CD14-positive monocyte (primary cell): ENCODE data around the gene SLC35E3. TPM values are rescaled to one million over a fixed set of nuclear protein-coding genes. Genes with fewer than 3 reads are reported as not detected.
"Not testable (repeated sequence)": the region's sequence is repeated elsewhere in the genome, so short reads cannot be mapped to it uniquely, and the experiment has no call there.

Experiments used
- DNase-seq, 3 donors: peaks; one replicate each; pipeline ENCODE4 v3.0.0-alpha.2; 2011 to 2022
- H2AFZ ChIP-seq: 2 replicates; pipeline ENCODE4 v1.6.0; 2012; ENCODE audit warnings: mild to moderate bottlenecking, low read depth, low read length, inconsistent platforms; ENCODE audit not compliant: insufficient read depth, poor library complexity, severe bottlenecking
- H3K27ac ChIP-seq, 2 donors: 1 replicate in 1 of 2; 2 replicates in 1 of 2; pipeline ENCODE4 v1.5.1; 2012 to 2013; ENCODE audit warnings: low read length in 2 of 2, control low read depth in 1 of 2, inconsistent platforms in 1 of 2, low read depth in 1 of 2, mild to moderate bottlenecking in 1 of 2
- H3K27me3 ChIP-seq, 2 donors: one replicate each; pipeline versions ENCODE4 v1.6.0 to v1.6.1; 2011 to 2013; ENCODE audit warnings: low read length in 2 of 2; ENCODE audit not compliant: control insufficient read depth in 2 of 2, insufficient read depth in 2 of 2
- H3K36me3 ChIP-seq, 2 donors: replicated peaks in 1 of 2; 1 replicate in 1 of 2; 2 replicates in 1 of 2; pipeline versions ENCODE4 v1.5.1 to v1.6.1; 2012 to 2013; ENCODE audit warnings: low read length in 2 of 2, control low read depth in 1 of 2, inconsistent platforms in 1 of 2, mild to moderate bottlenecking in 1 of 2; ENCODE audit not compliant: insufficient read depth in 2 of 2, control insufficient read depth in 1 of 2
- H3K4me1 ChIP-seq, 2 donors: 1 replicate in 1 of 2; 2 replicates in 1 of 2; pipeline versions ENCODE4 v1.5.1 to v1.6.1; 2012 to 2013; ENCODE audit warnings: low read length in 2 of 2, control low read depth in 1 of 2, inconsistent platforms in 1 of 2, mild to moderate bottlenecking in 1 of 2, moderate library complexity in 1 of 2; ENCODE audit not compliant: insufficient read depth in 2 of 2, control insufficient read depth in 1 of 2
- H3K4me2 ChIP-seq: replicated peaks from 2 replicates; pipeline ENCODE3; 2012; ENCODE audit warnings: low read length, moderate library complexity, mild to moderate bottlenecking; ENCODE audit not compliant: poor library complexity, severe bottlenecking; ENCODE audit errors: extremely low read depth
- H3K4me3 ChIP-seq, 3 experiments: fragments of 200-600 bp in 1 of 3; sonication (generic) in 1 of 3; replicated peaks in 1 of 3; 1 replicate in 2 of 3; 2 replicates in 1 of 3; pipeline ENCODE4 v1.5.1; 2011 to 2013; ENCODE audit warnings: low read length in 3 of 3, mild to moderate bottlenecking in 3 of 3, control low read depth in 2 of 3, low read depth in 2 of 3, inconsistent platforms in 1 of 3, moderate library complexity in 1 of 3
- H3K79me2 ChIP-seq: 2 replicates; pipeline ENCODE4 v1.6.0; 2012; ENCODE audit warnings: mild to moderate bottlenecking, control low read depth, inconsistent platforms, low read length, moderate library complexity; ENCODE audit not compliant: insufficient read depth
- H3K9ac ChIP-seq: 2 replicates; pipeline ENCODE4 v1.6.0; 2017; ENCODE audit warnings: low read length, mild to moderate bottlenecking; ENCODE audit not compliant: insufficient read depth, poor library complexity, severe bottlenecking
- H3K9me3 ChIP-seq, 2 donors: replicated peaks in 1 of 2; 1 replicate in 1 of 2; 2 replicates in 1 of 2; pipeline versions ENCODE4 v1.5.1 to v1.6.1; 2012 to 2013; ENCODE audit warnings: low read length in 2 of 2, control low read depth in 1 of 2; ENCODE audit not compliant: control insufficient read depth in 1 of 2, insufficient read depth in 1 of 2
- H4K20me1 ChIP-seq: 2 replicates; pipeline ENCODE4 v1.6.0; 2012; ENCODE audit warnings: mild to moderate bottlenecking, low read length, control low read depth, moderate library complexity; ENCODE audit not compliant: insufficient read depth
- H3K27ac Mint-ChIP-seq, 7 donors: one replicate each; pipeline ENCODE4 v1.8.0; 2020; ENCODE audit warnings: mild to moderate bottlenecking in 7 of 7, mixed read lengths in 7 of 7, moderate library complexity in 6 of 7, inconsistent platforms in 2 of 7
- H3K27me3 Mint-ChIP-seq, 3 donors: one replicate each; pipeline ENCODE4 v1.8.0; 2021 to 2022; ENCODE audit warnings: low read depth in 3 of 3, mild to moderate bottlenecking in 3 of 3, mixed read lengths in 3 of 3, moderate library complexity in 3 of 3, inconsistent platforms in 1 of 3
- H3K36me3 Mint-ChIP-seq, 2 donors: one replicate each; pipeline ENCODE4 v1.8.0; 2020; ENCODE audit warnings: mixed read lengths in 2 of 2, inconsistent platforms in 1 of 2, mild to moderate bottlenecking in 1 of 2
- H3K4me1 Mint-ChIP-seq: one replicate; pipeline ENCODE4 v1.8.0; 2020; ENCODE audit warnings: mild to moderate bottlenecking, mixed read lengths
- H3K4me3 Mint-ChIP-seq, 2 donors: one replicate each; pipeline ENCODE4 v1.8.0; 2020; ENCODE audit warnings: mild to moderate bottlenecking in 2 of 2, mixed read lengths in 2 of 2, moderate library complexity in 1 of 2
- H3K9me3 Mint-ChIP-seq, 7 donors: one replicate each; pipeline ENCODE4 v1.8.0; 2020 to 2022; ENCODE audit warnings: mixed read lengths in 7 of 7, mild to moderate bottlenecking in 6 of 7, moderate library complexity in 6 of 7, inconsistent platforms in 2 of 7
- WGBS: methylation state at CpG from one replicate; pipeline ENCODE4 v1.1.5; 2013; ENCODE audit warnings: missing lambda C conversion rate; ENCODE audit not compliant: insufficient coverage; 5-methylcytosine and 5-hydroxymethylcytosine counted together
- intact Hi-C, 2 donors: fragments of 100-400 bp; cut with micrococcal nuclease; formaldehyde crosslinking; loops; one replicate each; pipeline versions ENCODE4 v1.15.0 to v1.15.1; 2023
- polyA plus RNA-seq, 3 donors: library from polyadenylated mRNA; depleted of rRNA in 1 of 3; unstranded in 2 of 3; stranded (reverse) in 1 of 3; fragments of 300-500 nt in 2 of 3; fragments of >200 nt in 1 of 3; fragmentation: Illumina TruSeq in 2 of 3; gene quantifications; 1 replicate in 2 of 3; 2 replicates in 1 of 3; pipeline ENCODE4 v1.2.3, GENCODE V29; 2012 to 2021
- TF ChIP-seq, protein P1 (sequence below): fragments of 200-600 bp; IDR thresholded peaks from one replicate; pipeline ENCODE4 v1.8.0; 2022; ENCODE audit warnings: antibody characterized with exemption, mild to moderate bottlenecking

The SLC35E3 gene
- polyA plus RNA-seq, 3 donors = 4.3 to 12.4 (median 10.9) TPM

DNA sequence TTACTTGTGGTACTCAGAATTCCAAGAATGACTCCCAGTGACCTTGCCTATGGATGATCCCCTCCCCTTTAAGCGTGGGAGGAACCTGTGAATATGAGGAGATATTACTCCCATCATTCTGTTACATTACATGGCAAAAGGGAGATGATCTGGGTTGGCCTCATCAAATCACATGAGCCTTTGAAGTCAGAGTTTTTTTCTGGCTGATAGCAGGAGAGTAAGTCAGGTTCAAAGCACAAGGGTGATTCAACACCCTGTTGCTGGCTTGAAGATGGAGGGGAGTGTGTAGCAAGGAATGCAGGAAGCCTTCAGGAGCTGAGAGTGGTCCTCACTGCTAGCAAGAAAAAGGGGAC is 52.9 kb downstream of the SLC35E3 start:
- peaks cover 0 to 2% (median 0%) of the 10 kb centered on the region in 3 donors for H3K27me3 Mint-ChIP-seq
- H3K27ac ChIP-seq = no peak overlapping the region
- H3K4me1 Mint-ChIP-seq = no peaks in the 10 kb centered on the region
- H3K36me3 Mint-ChIP-seq = no peaks in the 10 kb centered on the region
- TF ChIP-seq, protein P1, sequence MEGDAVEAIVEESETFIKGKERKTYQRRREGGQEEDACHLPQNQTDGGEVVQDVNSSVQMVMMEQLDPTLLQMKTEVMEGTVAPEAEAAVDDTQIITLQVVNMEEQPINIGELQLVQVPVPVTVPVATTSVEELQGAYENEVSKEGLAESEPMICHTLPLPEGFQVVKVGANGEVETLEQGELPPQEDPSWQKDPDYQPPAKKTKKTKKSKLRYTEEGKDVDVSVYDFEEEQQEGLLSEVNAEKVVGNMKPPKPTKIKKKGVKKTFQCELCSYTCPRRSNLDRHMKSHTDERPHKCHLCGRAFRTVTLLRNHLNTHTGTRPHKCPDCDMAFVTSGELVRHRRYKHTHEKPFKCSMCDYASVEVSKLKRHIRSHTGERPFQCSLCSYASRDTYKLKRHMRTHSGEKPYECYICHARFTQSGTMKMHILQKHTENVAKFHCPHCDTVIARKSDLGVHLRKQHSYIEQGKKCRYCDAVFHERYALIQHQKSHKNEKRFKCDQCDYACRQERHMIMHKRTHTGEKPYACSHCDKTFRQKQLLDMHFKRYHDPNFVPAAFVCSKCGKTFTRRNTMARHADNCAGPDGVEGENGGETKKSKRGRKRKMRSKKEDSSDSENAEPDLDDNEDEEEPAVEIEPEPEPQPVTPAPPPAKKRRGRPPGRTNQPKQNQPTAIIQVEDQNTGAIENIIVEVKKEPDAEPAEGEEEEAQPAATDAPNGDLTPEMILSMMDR = no peak
- H3K4me1 ChIP-seq = no peaks in the 10 kb centered on the region
- no peak overlapping the region for H3K9ac ChIP-seq
- peaks cover 0 to 3% (median 0%) of the 10 kb centered on the region in 7 donors for H3K9me3 Mint-ChIP-seq
- intact Hi-C loops = no loop called here
- no peak overlapping the region for H3K27ac Mint-ChIP-seq
- no peaks in the 10 kb centered on the region for H3K79me2 ChIP-seq
- no peak overlapping the region for H3K4me3 ChIP-seq
- H4K20me1 ChIP-seq = no peaks in the 10 kb centered on the region
- H3K27me3 ChIP-seq = no peaks in the 10 kb centered on the region
- H2AFZ ChIP-seq = no peak overlapping the region
- no CpG with 5 or more reads among the region's 1 CpG for WGBS
- H3K36me3 ChIP-seq = no peaks in the 10 kb centered on the region
- H3K9me3 ChIP-seq = no peaks in the 10 kb centered on the region
- H3K4me3 Mint-ChIP-seq = no peak overlapping the region
- no peak overlapping the region for H3K4me2 ChIP-seq
- DNase-seq = no peak

DNA sequence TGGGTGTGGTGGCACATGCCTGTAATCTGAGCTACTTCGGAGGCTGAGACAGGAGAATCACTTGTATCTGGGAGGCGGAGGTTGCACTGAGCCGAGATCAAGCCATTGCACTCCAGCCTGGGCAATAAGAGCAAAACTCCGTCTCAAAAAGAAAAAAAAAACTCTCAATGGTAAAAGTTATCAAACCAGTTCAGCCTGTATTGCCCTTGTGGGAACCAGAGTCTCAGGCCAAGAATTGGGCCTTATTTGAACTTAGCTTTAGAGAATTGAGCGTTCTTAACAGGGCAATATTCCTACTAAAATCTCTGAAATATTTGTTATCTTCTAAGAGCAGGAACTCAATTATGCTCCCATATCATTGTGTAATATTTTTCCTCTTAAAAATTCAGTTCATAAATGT is 54.3 kb downstream of the SLC35E3 start:
- Histone ChIP-seq H3K27ac (no peak overlapping the region), H3K27me3 (no peaks in the 10 kb centered on the region), H3K4me1 (no peaks in the 10 kb centered on the region), H3K79me2 (no peaks in the 10 kb centered on the region), H3K4me2 (no peak overlapping the region), H3K4me3 (no peak overlapping the region), H3K9ac (no peak overlapping the region), H2AFZ (no peak overlapping the region), H3K36me3 (no peaks in the 10 kb centered on the region), H4K20me1 (no peaks in the 10 kb centered on the region), H3K9me3 (no peaks in the 10 kb centered on the region)
- Mint-ChIP-seq H3K36me3 (no peaks in the 10 kb centered on the region), H3K27me3 (peaks cover 0 to 2% (median 0%) of the 10 kb centered on the region in 3 donors), H3K27ac (no peak overlapping the region), H3K4me1 (no peaks in the 10 kb centered on the region), H3K9me3 (peaks cover 0 to 6% (median 0%) of the 10 kb centered on the region in 7 donors), H3K4me3 (no peak overlapping the region)
- WGBS = 92% methylated on average over 2 of the region's 5 CpGs
- TF ChIP-seq, protein P1 = no peak
- no peak for DNase-seq
- intact Hi-C loops = no loop called here

DNA sequence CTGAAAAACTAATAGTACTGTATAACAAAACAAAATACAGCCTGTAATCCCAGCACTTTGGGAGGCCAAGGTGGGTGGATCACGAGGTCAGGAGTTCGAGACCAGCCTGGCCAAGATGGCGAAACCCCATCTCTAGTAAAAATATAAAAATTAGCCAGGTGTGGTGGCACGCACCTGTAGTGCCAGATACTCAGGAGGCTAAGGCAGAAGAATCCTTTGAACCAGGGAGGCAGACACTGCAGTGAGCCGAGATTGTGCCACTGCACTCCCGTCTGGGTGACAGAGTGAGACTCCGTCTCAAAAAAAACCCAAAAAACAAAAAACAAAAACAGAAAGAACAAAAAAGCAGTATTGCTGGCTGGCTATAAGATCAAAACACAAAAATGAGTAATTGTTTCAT is 55.1 kb downstream of the SLC35E3 start:
- H2AFZ ChIP-seq, intact Hi-C loops: not testable (repeated sequence)

DNA sequence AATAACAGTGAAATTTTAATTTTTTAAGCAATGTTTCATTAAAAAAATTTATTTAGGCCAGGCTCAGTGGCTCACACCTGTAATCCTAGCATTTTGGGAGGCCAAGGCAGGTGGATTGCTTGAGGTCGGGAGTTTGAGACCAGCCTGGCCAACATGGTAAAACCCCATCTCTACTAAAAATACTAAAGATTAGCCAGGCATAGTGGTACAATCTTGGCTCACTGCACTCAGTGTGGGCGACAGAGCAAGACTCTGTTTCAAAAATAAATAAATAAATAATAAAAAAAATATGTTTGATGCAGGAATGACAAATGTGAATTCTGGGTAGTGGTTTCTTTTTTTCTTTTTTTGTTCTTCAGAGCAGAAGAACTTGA is 56.4 kb downstream of the SLC35E3 start:
- H3K27ac Mint-ChIP-seq, H3K4me1 ChIP-seq, H3K9ac ChIP-seq, H4K20me1 ChIP-seq, H3K79me2 ChIP-seq, H3K4me2 ChIP-seq, H3K27me3 Mint-ChIP-seq, intact Hi-C loops, H3K4me3 Mint-ChIP-seq, H3K36me3 Mint-ChIP-seq, H3K9me3 Mint-ChIP-seq, H2AFZ ChIP-seq, H3K36me3 ChIP-seq, H3K27ac ChIP-seq, H3K9me3 ChIP-seq, DNase-seq, H3K4me3 ChIP-seq, H3K4me1 Mint-ChIP-seq, H3K27me3 ChIP-seq: not testable (repeated sequence)
- WGBS = no CpG with 5 or more reads among the region's 2 CpGs

More for the DNA sequence above, 55.1 kb downstream of the SLC35E3 start:
- H3K9me3 ChIP-seq, H3K4me3 ChIP-seq, H3K36me3 ChIP-seq, H3K4me2 ChIP-seq, H3K79me2 ChIP-seq, H3K9ac ChIP-seq, H3K27me3 ChIP-seq, H4K20me1 ChIP-seq, H3K4me1 ChIP-seq, H3K27ac Mint-ChIP-seq, H3K4me1 Mint-ChIP-seq, DNase-seq, H3K9me3 Mint-ChIP-seq, H3K4me3 Mint-ChIP-seq, H3K36me3 Mint-ChIP-seq, H3K27ac ChIP-seq, H3K27me3 Mint-ChIP-seq: not testable (repeated sequence)
- no CpG with 5 or more reads among the region's 7 CpGs for WGBS
